GM10248 (cell line): ENCODE measurements around the gene DUS1L.

Experiments
- CTCF ChIA-PET: fragments of 300-600 bp; sonication (Branson Sonifier 250); formaldehyde crosslinking; extraction: SDS; loops from one replicate; lab custom pipeline; 2021; ENCODE audit warnings: antibody characterized with exemption; lab: Yijun Ruan, JAX
- POLR2A ChIA-PET: fragments of 350-650 bp; sonication (Branson Sonifier 250); formaldehyde crosslinking; extraction: SDS; loops from one replicate; lab custom pipeline; 2020; ENCODE audit warnings: antibody characterized with exemption; lab: Yijun Ruan, JAX
- DNase-seq: peaks from one replicate; pipeline ENCODE4 v3.0.0; 2012; ENCODE audit errors: extremely low spot score
- TF ChIP-seq, protein P1 (sequence below): IDR thresholded peaks from 2 replicates; pipeline ENCODE4 v1.5.1; 2012; ENCODE audit warnings: mild to moderate bottlenecking, low read depth; ENCODE audit errors: extremely low read depth, missing control alignments, control extremely low read depth

Gene DUS1L

GRCh38 chr17:82081546-82081945 is 15.9 kb upstream of the DUS1L start:
- TF ChIP-seq, protein P1, sequence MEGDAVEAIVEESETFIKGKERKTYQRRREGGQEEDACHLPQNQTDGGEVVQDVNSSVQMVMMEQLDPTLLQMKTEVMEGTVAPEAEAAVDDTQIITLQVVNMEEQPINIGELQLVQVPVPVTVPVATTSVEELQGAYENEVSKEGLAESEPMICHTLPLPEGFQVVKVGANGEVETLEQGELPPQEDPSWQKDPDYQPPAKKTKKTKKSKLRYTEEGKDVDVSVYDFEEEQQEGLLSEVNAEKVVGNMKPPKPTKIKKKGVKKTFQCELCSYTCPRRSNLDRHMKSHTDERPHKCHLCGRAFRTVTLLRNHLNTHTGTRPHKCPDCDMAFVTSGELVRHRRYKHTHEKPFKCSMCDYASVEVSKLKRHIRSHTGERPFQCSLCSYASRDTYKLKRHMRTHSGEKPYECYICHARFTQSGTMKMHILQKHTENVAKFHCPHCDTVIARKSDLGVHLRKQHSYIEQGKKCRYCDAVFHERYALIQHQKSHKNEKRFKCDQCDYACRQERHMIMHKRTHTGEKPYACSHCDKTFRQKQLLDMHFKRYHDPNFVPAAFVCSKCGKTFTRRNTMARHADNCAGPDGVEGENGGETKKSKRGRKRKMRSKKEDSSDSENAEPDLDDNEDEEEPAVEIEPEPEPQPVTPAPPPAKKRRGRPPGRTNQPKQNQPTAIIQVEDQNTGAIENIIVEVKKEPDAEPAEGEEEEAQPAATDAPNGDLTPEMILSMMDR: no peak
- POLR2A ChIA-PET: no interaction called here
- DNase-seq: no peak
- CTCF ChIA-PET: interaction anchor here (1.4 kb wide), 1 partner anchor 17 kb away, joined by 4 read pairs; the partner anchor contains the start of gene FASN

DNA sequence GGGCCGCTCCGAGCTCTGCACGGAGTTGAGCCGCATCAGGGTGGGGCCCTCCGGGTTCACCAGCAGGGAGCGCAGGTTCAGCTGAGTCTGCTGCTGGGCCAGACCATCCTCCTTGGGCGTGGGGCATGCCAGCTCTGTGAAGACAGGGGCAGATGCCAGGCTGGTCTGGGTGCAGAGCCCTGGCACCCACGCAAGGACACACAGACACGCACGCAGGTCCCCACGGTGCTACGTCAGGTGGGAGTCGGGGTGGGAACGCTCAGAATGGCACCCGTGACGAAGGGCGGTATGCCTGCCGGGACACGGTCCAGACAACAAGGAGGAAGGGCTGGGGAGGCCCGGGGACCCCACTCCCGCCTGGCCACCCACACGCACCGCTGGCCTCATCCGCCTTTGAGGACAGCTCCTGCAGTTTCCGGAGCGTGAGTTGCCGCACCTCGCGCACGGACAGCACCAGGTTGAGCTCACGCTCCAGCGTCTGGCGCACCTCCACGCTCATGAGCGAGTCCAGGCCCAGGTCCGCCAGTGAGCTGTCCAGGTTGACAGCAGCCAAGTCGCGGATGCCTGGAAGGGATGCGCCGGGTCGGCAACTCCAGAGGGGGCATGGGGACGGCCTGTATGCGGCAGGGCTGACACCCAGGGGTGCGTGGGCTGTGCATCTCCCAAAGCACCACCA is 15.3 kb upstream of the DUS1L start:
- no peak for DNase-seq
- CTCF ChIA-PET: interaction anchor here (1.4 kb wide), 1 partner anchor 17 kb away, joined by 4 read pairs; the partner anchor contains the start of gene FASN
- POLR2A ChIA-PET: interaction anchor here (0.9 kb wide), 1 partner anchor 15 kb away, joined by 3 read pairs; no protein-coding TSS in a partner anchor
- TF ChIP-seq, protein P1: no peak

- TF ChIP-seq, protein P1: no peak
- ChIA-PET POLR2A (interaction anchor here (0.9 kb wide), 1 partner anchor 16 kb away, joined by 3 read pairs; no protein-coding TSS in a partner anchor), CTCF (interaction anchor here (1.4 kb wide), 1 partner anchor 18 kb away, joined by 4 read pairs; the partner anchor contains the start of gene FASN)
- DNase-seq: no peak
These were observed 14.6 kb upstream of the DUS1L start for GRCh38 chr17:82080048-82080788.

DNA sequence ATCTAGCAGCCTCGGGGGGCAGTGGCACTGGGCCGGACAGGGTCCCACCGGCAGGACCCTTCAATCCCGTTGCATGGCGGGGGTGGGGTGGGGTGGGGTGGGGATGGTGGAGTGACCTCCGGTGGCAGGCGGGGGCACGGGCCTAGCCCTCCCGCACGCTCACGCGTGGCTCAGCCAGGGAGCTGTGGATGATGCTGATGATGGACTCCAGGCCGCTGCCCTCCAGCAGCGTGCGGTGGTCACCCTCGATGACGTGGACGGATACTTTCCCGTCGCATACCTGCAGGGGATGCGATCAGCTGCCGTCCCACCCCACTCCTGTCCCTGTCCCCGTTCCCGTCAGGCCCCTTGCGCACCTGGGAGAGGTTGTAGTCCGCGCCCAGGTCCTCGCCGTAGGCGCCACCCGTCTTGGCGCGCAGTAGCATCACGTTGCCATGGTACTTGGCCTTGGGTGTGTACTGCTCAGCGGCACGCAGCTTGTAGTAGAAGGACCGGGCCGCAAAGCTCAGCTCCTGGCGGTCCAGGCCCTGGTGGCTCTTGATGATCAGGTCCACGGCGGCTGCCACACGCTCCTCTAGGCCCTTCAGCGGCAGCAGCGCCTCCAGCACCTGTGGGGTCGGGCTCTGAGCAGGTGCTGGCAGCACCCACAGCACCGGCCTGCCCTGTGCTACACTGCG is 13.5 kb upstream of the DUS1L start:
- POLR2A ChIA-PET: no interaction called here
- TF ChIP-seq, protein P1: no peak
- CTCF ChIA-PET: no interaction called here
- no peak for DNase-seq

- POLR2A ChIA-PET: no interaction called here
- TF ChIP-seq, protein P1: no peak
- no peak for DNase-seq
- CTCF ChIA-PET: no interaction called here
These were observed 12.8 kb upstream of the DUS1L start for GRCh38 chr17:82078433-82078832.
